Left ventricle myocardium inferior (tissue), 1 donor: Measurements from ENCODE around the gene HAPLN2. TPM values are rescaled to one million over a fixed set of nuclear protein-coding genes. Genes with fewer than 3 reads are reported as not detected.
"Not testable (repeated sequence)": the region's sequence is repeated elsewhere in the genome, so short reads cannot be mapped to it uniquely, and the experiment has no call there.

Experiments
- DNase-seq: peaks from one replicate; pipeline ENCODE4 v3.0.0-alpha.2; 2020
- H3K27ac ChIP-seq: fragments of 200-600 bp; replicated peaks from 2 replicates; pipeline ENCODE4 v1.8.0; 2021
- H3K27me3 ChIP-seq: fragments of 200-600 bp; 2 replicates; pipeline ENCODE4 v1.8.0; 2021; ENCODE audit warnings: low read depth
- H3K36me3 ChIP-seq: fragments of 200-600 bp; 2 replicates; pipeline ENCODE4 v1.8.0; 2021
- H3K4me1 ChIP-seq: fragments of 200-600 bp; 2 replicates; pipeline ENCODE4 v1.8.0; 2021
- H3K4me3 ChIP-seq: fragments of 200-600 bp; 2 replicates; pipeline ENCODE4 v1.8.0; 2021; ENCODE audit warnings: mild to moderate bottlenecking, moderate library complexity
- H3K9me3 ChIP-seq: fragments of 200-600 bp; replicated peaks from 2 replicates; pipeline ENCODE4 v1.8.0; 2021
- CTCF ChIP-seq: fragments of 200-600 bp; IDR thresholded peaks from 2 replicates; pipeline ENCODE4 v1.8.0; 2021; ENCODE audit warnings: antibody characterized with exemption, mild to moderate bottlenecking, borderline replicate concordance
- intact Hi-C: fragments of 100-400 bp; cut with micrococcal nuclease; formaldehyde crosslinking; loops from one replicate; pipeline ENCODE4 v1.11.0; 2022
- total RNA-seq: library from RNA; stranded (reverse); fragmentation: NEBNext Ultra II Directional; extraction: Animal tissue kit (Norgen Biotek cat#: 25700); gene quantifications from one replicate; pipeline ENCODE4 v1.2.1, GENCODE V29; 2021
- donor health status: DM: no; HTN: yes; CAD: no; lungs with severe emphysema.

HAPLN2 gene
- total RNA-seq, 1 donor from 2014 or later: 1.2 TPM

DNA sequence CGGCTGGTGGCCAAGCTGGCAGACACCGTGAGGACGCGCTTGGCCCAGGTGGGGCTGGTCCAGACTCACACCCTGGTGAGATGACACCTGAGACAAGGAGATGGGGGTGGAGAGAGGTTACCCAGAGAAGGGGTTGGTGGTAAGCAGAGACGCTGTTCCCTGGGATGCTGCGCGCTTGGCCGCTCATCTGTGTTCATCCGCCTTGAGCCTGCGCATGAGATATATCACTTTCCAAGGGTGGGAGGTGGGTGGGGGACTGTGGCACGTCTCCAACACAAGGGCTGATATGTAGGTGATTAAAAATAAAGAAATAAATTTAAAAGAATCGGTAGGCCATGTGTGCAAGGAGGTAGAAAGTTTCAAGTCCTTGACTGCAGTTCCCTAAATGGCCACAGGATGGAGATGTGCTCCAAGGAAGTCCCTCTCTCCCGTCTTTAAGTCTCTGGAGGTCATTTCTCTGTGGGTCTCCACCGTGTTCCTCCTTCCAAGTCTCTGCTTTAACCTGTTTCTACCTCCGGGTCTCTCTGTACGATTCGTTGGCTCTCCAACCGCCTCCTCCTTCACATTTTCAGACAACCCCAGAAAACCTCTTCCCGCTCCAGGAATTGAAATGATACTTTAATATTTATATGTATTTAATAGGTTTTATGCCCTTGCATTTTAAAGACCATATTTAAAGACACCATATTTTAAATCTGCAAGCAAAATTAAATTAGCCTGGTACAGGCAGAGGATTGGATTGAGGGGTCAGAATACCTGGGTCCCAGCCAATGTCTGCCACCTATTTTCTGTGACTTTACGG, 35.2 kb upstream of the HAPLN2 start:
- H3K36me3 ChIP-seq: no peaks in the 10 kb centered on the region
- intact Hi-C loops: no loop called here
- no peak overlapping the region for H3K4me3 ChIP-seq
- H3K9me3 ChIP-seq: no peaks in the 10 kb centered on the region
- no peak overlapping the region for H3K27ac ChIP-seq
- no peak for DNase-seq
- peaks cover 6% of the 10 kb centered on the region for H3K4me1 ChIP-seq
- no peaks in the 10 kb centered on the region for H3K27me3 ChIP-seq
- TF ChIP-seq CTCF: peak; percentile 97

GRCh38 chr1:156584813-156585212, 34.4 kb upstream of the HAPLN2 start:
- no peaks in the 10 kb centered on the region for H3K27me3 ChIP-seq
- no peak for DNase-seq
- intact Hi-C loops: no loop called here
- H3K36me3 ChIP-seq: no peaks in the 10 kb centered on the region
- H3K9me3 ChIP-seq: no peaks in the 10 kb centered on the region
- H3K4me3 ChIP-seq: no peak overlapping the region
- peaks cover 6% of the 10 kb centered on the region for H3K4me1 ChIP-seq
- no peak for TF ChIP-seq CTCF
- no peak overlapping the region for H3K27ac ChIP-seq

GRCh38 chr1:156586323-156586722, 32.9 kb upstream of the HAPLN2 start:
- DNase-seq: no peak
- Histone ChIP-seq H3K4me3 (no peak overlapping the region), H3K9me3 (no peaks in the 10 kb centered on the region), H3K4me1 (peaks cover 13% of the 10 kb centered on the region), H3K27ac (no peak overlapping the region), H3K27me3 (no peaks in the 10 kb centered on the region), H3K36me3 (no peaks in the 10 kb centered on the region)
- TF ChIP-seq CTCF: no peak
- intact Hi-C loops: no loop called here

- no peaks in the 10 kb centered on the region for H3K9me3 ChIP-seq
- no peak overlapping the region for H3K4me3 ChIP-seq
- no peaks in the 10 kb centered on the region for H3K27me3 ChIP-seq
- H3K4me1 ChIP-seq: peaks cover 18% of the 10 kb centered on the region
- H3K27ac ChIP-seq: no peak overlapping the region
- no peak for DNase-seq
- intact Hi-C loops: no loop called here
- no peak for TF ChIP-seq CTCF
- H3K36me3 ChIP-seq: no peaks in the 10 kb centered on the region
These were observed 32.2 kb upstream of the HAPLN2 start for GRCh38 chr1:156586892-156587477.

DNA sequence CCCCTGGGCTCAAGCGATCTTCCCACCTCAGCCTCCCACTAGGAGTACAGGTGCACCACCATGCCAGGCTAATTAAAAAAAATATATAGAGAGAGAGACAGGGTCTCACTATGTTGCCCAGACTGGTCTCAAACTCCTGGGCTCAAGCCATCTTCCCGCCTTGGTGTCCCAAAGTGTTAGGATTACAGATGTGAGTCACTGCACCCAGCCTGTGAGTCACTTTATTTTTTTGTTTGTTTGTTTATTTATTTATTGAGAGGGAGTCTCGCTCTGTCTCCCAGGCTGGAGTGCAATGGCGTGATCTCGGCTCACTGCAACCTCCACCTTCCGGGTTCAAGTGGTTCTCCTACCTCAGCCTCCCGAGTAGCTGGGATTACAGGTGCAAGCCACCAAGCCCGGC, 31.3 kb upstream of the HAPLN2 start:
- peaks cover 27% of the 10 kb centered on the region for H3K4me1 ChIP-seq
- H3K9me3 ChIP-seq, H3K27me3 ChIP-seq, H3K27ac ChIP-seq, intact Hi-C loops, DNase-seq, H3K36me3 ChIP-seq, H3K4me3 ChIP-seq: not testable (repeated sequence)

DNA sequence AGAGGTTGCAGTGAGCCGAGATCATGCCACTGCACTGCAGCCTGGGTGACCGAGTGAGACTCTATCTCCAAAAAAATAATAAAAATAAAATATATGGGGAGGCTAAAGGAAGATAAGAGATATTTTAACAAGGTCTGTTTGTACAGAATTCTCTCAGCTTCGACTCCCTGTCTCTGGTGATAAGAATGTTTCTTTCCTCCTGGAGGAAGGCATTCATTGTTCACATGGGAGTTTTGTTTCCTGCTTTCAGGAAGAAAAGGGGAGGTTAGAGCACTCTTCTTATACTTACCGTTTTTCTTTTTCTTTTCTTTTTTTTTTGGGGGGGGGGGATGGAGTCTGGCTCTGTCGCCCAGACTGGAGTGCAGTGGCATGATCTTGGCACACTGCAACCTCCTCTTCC, 29.7 kb upstream of the HAPLN2 start:
- intact Hi-C loops: no loop called here
- no peak for TF ChIP-seq CTCF

More for the DNA sequence above, 29.7 kb upstream of the HAPLN2 start:
- H3K4me3 ChIP-seq: no peak overlapping the region
- peaks cover 21% of the 10 kb centered on the region for H3K4me1 ChIP-seq
- no peaks in the 10 kb centered on the region for H3K27me3 ChIP-seq
- no peak overlapping the region for H3K27ac ChIP-seq
- no peak for DNase-seq
- H3K36me3 ChIP-seq: peaks cover 17% of the 10 kb centered on the region
- no peaks in the 10 kb centered on the region for H3K9me3 ChIP-seq
